IPS-15b (cell line): ENCODE results near the gene SECISBP2.

Experiments
- H3K27me3 ChIP-seq: one replicate; pipeline ENCODE4 v1.6.1; 2013; ENCODE audit warnings: low read length; ENCODE audit not compliant: control insufficient read depth, insufficient read depth
- H3K36me3 ChIP-seq: one replicate; pipeline ENCODE4 v1.6.1; 2013; ENCODE audit warnings: low read length; ENCODE audit not compliant: control insufficient read depth, insufficient read depth
- H3K4me1 ChIP-seq: one replicate; pipeline ENCODE4 v1.6.1; 2013; ENCODE audit warnings: mild to moderate bottlenecking, low read length; ENCODE audit not compliant: control insufficient read depth, insufficient read depth
- H3K4me3 ChIP-seq: one replicate; pipeline ENCODE4 v1.5.1; 2013; ENCODE audit warnings: low read depth, low read length
- H3K9ac ChIP-seq: one replicate; pipeline ENCODE4 v1.6.1; 2013; ENCODE audit warnings: low read depth, mild to moderate bottlenecking, low read length
- H3K9me3 ChIP-seq: one replicate; pipeline ENCODE4 v1.6.1; 2013; ENCODE audit warnings: mild to moderate bottlenecking, low read length; ENCODE audit not compliant: control insufficient read depth, insufficient read depth

SECISBP2 gene

DNA sequence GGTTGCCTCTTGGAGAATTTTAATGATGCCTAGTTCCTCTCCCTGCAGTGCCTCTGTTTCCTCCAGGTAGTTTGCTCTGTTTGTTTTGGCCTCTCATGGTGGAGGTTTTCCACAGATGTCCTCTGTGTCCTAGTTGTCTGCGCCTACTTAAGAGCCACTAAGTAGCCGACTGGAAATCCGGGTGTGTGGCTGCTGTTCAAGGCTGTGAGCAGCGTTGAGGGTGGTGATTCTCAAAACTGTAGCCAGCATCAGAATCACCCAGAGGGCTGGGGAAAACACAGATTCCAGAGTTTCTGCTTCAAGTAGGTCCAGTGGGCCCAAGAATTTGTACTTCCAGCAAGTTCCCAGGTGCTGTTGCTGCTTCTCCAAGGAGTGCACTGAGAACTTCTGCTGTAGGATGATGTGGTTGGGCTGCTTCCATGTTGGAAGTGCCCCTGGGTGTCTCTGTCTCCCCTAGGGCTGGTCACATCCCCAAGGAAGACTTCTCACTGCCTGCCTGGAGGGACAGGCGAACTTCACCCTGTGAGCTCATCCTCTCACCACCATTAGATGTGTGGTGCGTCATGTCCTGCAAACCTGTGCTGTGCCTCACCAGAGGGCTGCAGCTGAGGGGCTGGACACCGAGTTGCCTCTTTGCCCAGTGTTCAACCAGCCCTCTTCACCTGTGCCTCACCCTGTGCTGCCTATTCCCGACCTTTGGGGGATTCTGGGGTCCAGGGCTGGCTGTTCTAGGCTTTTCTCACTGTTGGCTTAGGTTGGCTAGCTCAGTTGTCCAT, 34.8 kb downstream of the SECISBP2 start:
- H3K27me3 ChIP-seq, result no peaks in the 10 kb centered on the region
- H3K36me3 ChIP-seq, result peaks cover 56% of the 10 kb centered on the region
- no peak overlapping the region for H3K4me3 ChIP-seq
- no peak overlapping the region for H3K9ac ChIP-seq
- H3K9me3 ChIP-seq, result no peaks in the 10 kb centered on the region
- no peaks in the 10 kb centered on the region for H3K4me1 ChIP-seq

DNA sequence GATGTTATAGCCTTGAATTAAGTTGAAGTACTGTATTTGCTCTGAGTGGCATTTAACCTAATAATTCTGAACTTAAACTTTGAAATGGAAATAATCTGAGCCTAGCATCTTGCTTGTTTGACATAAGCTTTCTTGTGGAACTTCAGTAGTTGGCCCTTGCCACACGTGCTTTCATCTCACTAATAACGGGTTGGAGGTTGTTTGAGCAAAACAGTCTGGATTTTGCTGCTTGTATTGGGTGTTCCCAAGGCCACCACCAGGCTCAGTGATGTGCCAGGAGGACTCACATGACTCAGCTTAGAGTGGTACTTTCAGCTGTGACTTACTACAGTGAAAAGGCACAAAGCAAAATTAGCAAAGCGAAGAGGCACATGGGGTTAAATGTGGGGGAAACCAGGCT, 35.7 kb downstream of the SECISBP2 start:
- H3K9me3 ChIP-seq, result no peaks in the 10 kb centered on the region
- H3K9ac ChIP-seq, result no peak overlapping the region
- H3K27me3 ChIP-seq, result no peaks in the 10 kb centered on the region
- H3K4me3 ChIP-seq, result no peak overlapping the region
- H3K36me3 ChIP-seq, result peaks cover 53% of the 10 kb centered on the region
- H3K4me1 ChIP-seq, result no peaks in the 10 kb centered on the region

DNA sequence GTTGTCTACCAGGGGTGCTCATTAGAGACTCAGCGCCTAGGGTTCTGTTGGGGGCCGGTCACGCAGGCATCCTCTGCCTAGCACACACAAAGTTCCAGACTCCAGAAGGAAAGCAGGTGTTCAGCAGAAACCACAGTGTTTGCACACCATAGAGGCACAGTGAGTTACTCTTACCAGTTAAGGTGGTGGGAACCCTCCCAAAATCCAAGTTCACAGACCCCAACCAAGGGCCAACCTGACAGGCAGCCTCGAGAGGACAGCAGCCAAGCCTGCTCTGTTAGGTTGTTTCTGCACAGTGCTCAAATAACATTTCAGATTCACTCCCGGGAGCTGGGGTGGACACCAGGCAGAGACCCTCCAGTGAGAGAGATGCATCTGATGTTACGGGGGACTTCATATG, 36.2 kb downstream of the SECISBP2 start:
- no peak overlapping the region for H3K9ac ChIP-seq
- H3K4me3 ChIP-seq, result no peak overlapping the region
- H3K9me3 ChIP-seq, result no peaks in the 10 kb centered on the region
- no peaks in the 10 kb centered on the region for H3K27me3 ChIP-seq
- no peaks in the 10 kb centered on the region for H3K4me1 ChIP-seq
- peaks cover 53% of the 10 kb centered on the region for H3K36me3 ChIP-seq

DNA sequence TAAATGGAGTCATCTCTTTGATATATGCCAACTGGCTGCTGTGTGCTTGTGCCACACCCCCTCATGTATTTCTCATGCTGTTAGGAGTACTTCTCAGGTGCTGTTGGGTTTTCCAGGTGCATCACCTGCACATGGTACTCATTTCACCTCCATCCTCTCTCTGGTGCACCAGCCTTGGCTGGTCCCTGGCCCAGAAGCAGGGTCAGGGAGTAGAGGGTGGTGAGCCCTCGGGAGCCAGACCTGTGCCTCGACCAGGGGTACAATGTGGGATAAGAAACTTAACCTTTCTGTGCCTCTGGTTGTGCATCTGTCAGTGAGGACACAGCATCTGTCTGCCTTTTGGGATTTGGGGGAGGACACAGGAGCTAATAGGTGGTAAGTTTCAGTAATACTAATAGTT, 38.5 kb downstream of the SECISBP2 start:
- no peaks in the 10 kb centered on the region for H3K27me3 ChIP-seq
- H3K4me3 ChIP-seq, result no peak overlapping the region
- peaks cover 31% of the 10 kb centered on the region for H3K36me3 ChIP-seq
- H3K4me1 ChIP-seq, result no peaks in the 10 kb centered on the region
- H3K9ac ChIP-seq, result no peak overlapping the region
- H3K9me3 ChIP-seq, result no peaks in the 10 kb centered on the region

DNA sequence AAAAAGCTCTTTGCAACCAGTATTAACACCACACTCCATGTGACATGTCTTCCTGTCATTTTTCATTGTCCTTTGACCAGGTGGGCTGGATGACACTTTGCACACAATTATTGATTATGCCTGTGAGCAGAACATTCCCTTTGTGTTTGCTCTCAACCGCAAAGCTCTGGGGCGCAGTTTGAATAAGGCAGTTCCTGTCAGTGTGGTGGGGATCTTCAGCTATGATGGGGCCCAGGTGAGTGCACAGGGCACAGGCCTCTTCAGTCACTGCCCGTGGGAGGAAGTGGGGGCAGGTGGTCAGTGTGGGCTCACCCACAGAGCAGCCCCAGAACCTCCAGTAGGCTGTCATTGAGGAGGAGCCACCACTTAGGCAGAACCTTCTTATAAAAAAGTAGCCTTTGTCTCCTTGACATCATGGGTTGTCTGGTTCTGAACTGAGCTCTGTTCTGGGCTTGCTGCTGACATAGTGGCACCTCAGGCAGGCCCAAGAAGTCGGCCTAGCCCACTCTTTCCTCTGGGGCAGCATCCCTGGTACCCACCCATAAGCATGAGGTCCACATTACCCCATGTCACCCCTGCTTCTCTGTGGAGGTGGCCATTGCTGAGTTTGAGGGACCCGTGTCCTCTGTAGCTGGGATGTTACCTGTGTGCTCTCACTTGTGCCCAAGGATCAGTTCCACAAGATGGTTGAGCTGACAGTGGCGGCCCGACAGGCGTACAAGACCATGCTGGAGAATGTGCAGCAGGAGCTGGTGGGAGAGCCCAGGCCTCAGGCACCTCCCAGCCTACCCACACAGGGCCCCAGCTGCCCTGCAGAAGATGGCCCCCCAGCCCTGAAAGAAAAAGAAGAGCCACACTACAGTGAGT, 39.3 kb downstream of the SECISBP2 start:
- H3K9ac ChIP-seq, result no peak overlapping the region
- H3K9me3 ChIP-seq, result no peaks in the 10 kb centered on the region
- no peaks in the 10 kb centered on the region for H3K4me1 ChIP-seq
- H3K27me3 ChIP-seq, result no peaks in the 10 kb centered on the region
- no peak overlapping the region for H3K4me3 ChIP-seq
- H3K36me3 ChIP-seq, result peaks cover 31% of the 10 kb centered on the region

DNA sequence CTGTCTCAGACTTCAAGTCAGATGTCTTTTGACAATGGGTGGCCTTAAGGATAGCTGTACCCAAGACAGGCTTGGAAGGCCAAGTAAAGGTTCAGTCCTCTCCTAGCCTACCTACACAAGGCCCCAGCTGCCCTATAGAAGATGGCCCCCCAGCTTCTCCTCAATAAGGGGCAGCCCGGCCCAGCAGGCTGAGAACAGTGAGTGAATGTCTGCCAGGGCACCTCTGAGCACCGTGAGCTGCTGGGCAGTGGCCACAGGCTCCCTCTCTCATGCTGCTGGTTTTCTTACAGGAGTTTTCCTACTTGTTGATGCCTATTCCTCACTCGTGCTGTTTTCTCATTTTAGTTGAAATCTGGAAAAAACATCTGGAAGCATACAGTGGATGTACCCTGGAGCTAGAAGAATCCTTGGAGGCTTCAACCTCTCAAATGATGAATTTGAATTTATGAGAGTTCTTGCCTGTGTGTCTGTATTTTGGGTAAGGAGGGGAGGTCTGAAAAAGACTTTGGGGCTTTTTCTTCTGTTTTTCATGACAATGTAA, 40.1 kb downstream of the SECISBP2 start:
- no peak overlapping the region for H3K4me3 ChIP-seq
- no peaks in the 10 kb centered on the region for H3K9me3 ChIP-seq
- H3K27me3 ChIP-seq, result no peaks in the 10 kb centered on the region
- peaks cover 25% of the 10 kb centered on the region for H3K36me3 ChIP-seq
- H3K9ac ChIP-seq, result no peak overlapping the region
- no peaks in the 10 kb centered on the region for H3K4me1 ChIP-seq

- H3K9ac ChIP-seq, result no peak overlapping the region
- H3K27me3 ChIP-seq, result no peaks in the 10 kb centered on the region
- no peaks in the 10 kb centered on the region for H3K9me3 ChIP-seq
- no peak overlapping the region for H3K4me3 ChIP-seq
- peaks cover 25% of the 10 kb centered on the region for H3K36me3 ChIP-seq
- H3K4me1 ChIP-seq, result no peaks in the 10 kb centered on the region
Observed at GRCh38 chr9:89358985-89359384, 40.7 kb downstream of the SECISBP2 start.

DNA sequence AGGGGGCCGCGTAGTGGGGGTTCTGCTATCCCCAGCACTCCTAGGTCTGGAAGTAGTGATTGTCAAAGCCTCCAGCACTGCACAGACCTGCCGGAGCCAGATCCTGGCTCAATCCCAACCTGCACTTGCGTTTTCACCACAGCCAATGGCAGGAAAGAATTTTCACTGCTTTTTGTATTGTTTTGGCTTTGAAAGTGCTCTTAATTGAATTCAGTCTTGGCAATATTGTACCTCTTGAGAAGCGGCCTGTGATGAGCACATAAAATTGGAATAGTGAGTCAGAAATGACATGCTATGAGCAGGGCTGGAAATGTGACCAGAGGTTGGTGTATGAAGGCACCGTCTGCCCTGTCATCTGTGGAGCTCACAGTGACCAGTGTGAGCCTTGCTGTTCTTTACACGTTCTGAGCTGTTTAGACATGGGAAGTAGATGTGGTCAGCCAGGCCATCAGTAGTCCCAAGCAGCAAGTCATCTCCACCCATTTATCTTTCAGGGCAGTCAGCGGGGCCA, 41.5 kb downstream of the SECISBP2 start:
- no peaks in the 10 kb centered on the region for H3K9me3 ChIP-seq
- no peaks in the 10 kb centered on the region for H3K4me1 ChIP-seq
- H3K4me3 ChIP-seq, result no peak overlapping the region
- no peaks in the 10 kb centered on the region for H3K27me3 ChIP-seq
- peaks cover 19% of the 10 kb centered on the region for H3K36me3 ChIP-seq
- no peak overlapping the region for H3K9ac ChIP-seq

GRCh38 chr9:89360465-89360864, 42.2 kb downstream of the SECISBP2 start:
- H3K4me1 ChIP-seq, result no peaks in the 10 kb centered on the region
- no peak overlapping the region for H3K4me3 ChIP-seq
- no peak overlapping the region for H3K9ac ChIP-seq
- H3K9me3 ChIP-seq, result no peaks in the 10 kb centered on the region
- H3K27me3 ChIP-seq, result no peaks in the 10 kb centered on the region
- peaks cover 15% of the 10 kb centered on the region for H3K36me3 ChIP-seq

DNA sequence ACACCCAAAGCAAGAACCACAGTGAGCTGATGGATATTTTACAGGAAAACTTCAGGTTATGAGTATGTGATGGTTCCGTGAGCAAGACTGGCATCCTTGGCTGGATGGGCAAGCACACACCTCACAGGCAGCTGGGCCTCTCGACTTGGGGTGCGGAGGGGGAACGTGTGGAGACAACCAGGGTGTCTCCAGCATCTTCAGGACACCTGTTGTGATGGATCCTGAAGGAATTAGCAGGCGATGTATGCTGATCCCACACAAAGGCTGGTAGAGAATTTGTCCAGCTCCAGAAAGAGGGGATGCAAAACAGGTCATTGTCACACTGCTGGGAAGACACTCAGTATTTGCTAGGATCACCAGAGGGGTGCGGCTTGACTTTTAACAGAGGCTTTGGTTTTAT, 42.7 kb downstream of the SECISBP2 start:
- H3K27me3 ChIP-seq, result no peaks in the 10 kb centered on the region
- H3K9me3 ChIP-seq, result no peaks in the 10 kb centered on the region
- no peak overlapping the region for H3K4me3 ChIP-seq
- no peak overlapping the region for H3K9ac ChIP-seq
- peaks cover 15% of the 10 kb centered on the region for H3K36me3 ChIP-seq
- no peaks in the 10 kb centered on the region for H3K4me1 ChIP-seq

- H3K27me3 ChIP-seq, result no peaks in the 10 kb centered on the region
- H3K9me3 ChIP-seq, result no peaks in the 10 kb centered on the region
- H3K4me1 ChIP-seq, result no peaks in the 10 kb centered on the region
- H3K4me3 ChIP-seq, result no peak overlapping the region
- no peak overlapping the region for H3K9ac ChIP-seq
- peaks cover 15% of the 10 kb centered on the region for H3K36me3 ChIP-seq
Observed at GRCh38 chr9:89361816-89362646, 43.7 kb downstream of the SECISBP2 start.
